ENCODE data around the gene CCSER1.

- TF ChIP-seq CTCF (IDR thresholded peaks at IDR 0.05), result no peak
- no peak for TF ChIP-seq POLR2AphosphoS5 (IDR thresholded peaks at IDR 0.05)
Measured at GRCh38 chr4:91317434-91317833, 1190.2 kb downstream of the CCSER1 start.
